ENCODE measurements around the gene VPS26A. TPM values are rescaled to one million over a fixed set of nuclear protein-coding genes. Genes with fewer than 3 reads are reported as not detected.

VPS26A gene
- total RNA-seq, 4 donors from 2014 or later, result 32.3 to 36.3 (median 34.0) TPM

GRCh38 chr10:69142983-69143382 lies 19.0 kb downstream of the VPS26A start:
- intact Hi-C loops (cut with DNase I; ENCODE audit: low total_unique reads), result no loop called here
- DNase-seq (ENCODE audit: low spot score in 2 of 2), result no peak
- H3K4me3 ChIP-seq (ENCODE audit: low read depth, poor library complexity, severe bottlenecking), result no peak overlapping the region
- TF ChIP-seq CTCF (IDR thresholded peaks at IDR 0.05) (no peak), POLR2A (IDR thresholded peaks at IDR 0.05) (no peak)
- WGBS, 2 donors, result 55 to 91% methylated on average over 3 of the region's 3 CpGs

- no peak overlapping the region for H3K4me3 ChIP-seq (ENCODE audit: low read depth, poor library complexity, severe bottlenecking)
- intact Hi-C loops (cut with DNase I; ENCODE audit: low total_unique reads), result no loop called here
- WGBS, 2 donors, result 100% methylated on average over 1 of the region's 1 CpG
- TF ChIP-seq POLR2A (IDR thresholded peaks at IDR 0.05) (no peak), CTCF (IDR thresholded peaks at IDR 0.05) (no peak)
- DNase-seq (ENCODE audit: low spot score in 2 of 2), result no peak
Measured at GRCh38 chr10:69145329-69145728, 21.4 kb downstream of the VPS26A start.

- DNase-seq (ENCODE audit: low spot score in 2 of 2), result no peak
- WGBS, 2 donors, result 95 to 97% methylated on average over 8 of the region's 8 CpGs
- intact Hi-C loops (cut with DNase I; ENCODE audit: low total_unique reads), result no loop called here
- TF ChIP-seq CTCF (IDR thresholded peaks at IDR 0.05) (no peak), POLR2A (IDR thresholded peaks at IDR 0.05) (no peak)
- H3K4me3 ChIP-seq (ENCODE audit: low read depth, poor library complexity, severe bottlenecking), result no peak overlapping the region
Measured at GRCh38 chr10:69145864-69146263, 21.9 kb downstream of the VPS26A start.

- WGBS, 2 donors, result 24 to 30% methylated on average over 2 of the region's 2 CpGs
- intact Hi-C loops (cut with DNase I; ENCODE audit: low total_unique reads), result no loop called here
- TF ChIP-seq CTCF (IDR thresholded peaks at IDR 0.05) (no peak), POLR2A (IDR thresholded peaks at IDR 0.05) (no peak)
- H3K4me3 ChIP-seq (ENCODE audit: low read depth, poor library complexity, severe bottlenecking), result no peak overlapping the region
- DNase-seq (ENCODE audit: low spot score in 2 of 2), result no peak
Measured at GRCh38 chr10:69146759-69147158, 22.8 kb downstream of the VPS26A start.

- 96 to 99% methylated on average over 3 of the region's 3 CpGs for WGBS, 2 donors
- no peak for DNase-seq (ENCODE audit: low spot score in 2 of 2)
- TF ChIP-seq POLR2A (IDR thresholded peaks at IDR 0.05) (no peak), CTCF (IDR thresholded peaks at IDR 0.05) (no peak)
- intact Hi-C loops (cut with DNase I; ENCODE audit: low total_unique reads), result no loop called here
- H3K4me3 ChIP-seq (ENCODE audit: low read depth, poor library complexity, severe bottlenecking), result no peak overlapping the region
Measured at GRCh38 chr10:69151984-69152383, 28.0 kb downstream of the VPS26A start.

- TF ChIP-seq CTCF (IDR thresholded peaks at IDR 0.05) (no peak), POLR2A (IDR thresholded peaks at IDR 0.05) (no peak)
- no peak for DNase-seq (ENCODE audit: low spot score in 2 of 2)
- 90% methylated on average over 6 of the region's 6 CpGs for WGBS, 2 donors
- intact Hi-C loops (cut with DNase I; ENCODE audit: low total_unique reads), result no loop called here
- no peak overlapping the region for H3K4me3 ChIP-seq (ENCODE audit: low read depth, poor library complexity, severe bottlenecking)
Measured at GRCh38 chr10:69153227-69153626, 29.2 kb downstream of the VPS26A start.
